SH-SY5Y (cell line): ENCODE results near the gene SWAP70.

Source experiments
- GATA2 ChIP-seq: IDR thresholded peaks from 2 replicates; pipeline ENCODE4 v1.6.1; 2011; ENCODE audit warnings: mild to moderate bottlenecking, low read depth, low read length
- GATA3 ChIP-seq: IDR thresholded peaks from 2 replicates; pipeline ENCODE4 v1.6.1; 2011; ENCODE audit warnings: low read depth, mild to moderate bottlenecking, low read length, moderate library complexity

DNA sequence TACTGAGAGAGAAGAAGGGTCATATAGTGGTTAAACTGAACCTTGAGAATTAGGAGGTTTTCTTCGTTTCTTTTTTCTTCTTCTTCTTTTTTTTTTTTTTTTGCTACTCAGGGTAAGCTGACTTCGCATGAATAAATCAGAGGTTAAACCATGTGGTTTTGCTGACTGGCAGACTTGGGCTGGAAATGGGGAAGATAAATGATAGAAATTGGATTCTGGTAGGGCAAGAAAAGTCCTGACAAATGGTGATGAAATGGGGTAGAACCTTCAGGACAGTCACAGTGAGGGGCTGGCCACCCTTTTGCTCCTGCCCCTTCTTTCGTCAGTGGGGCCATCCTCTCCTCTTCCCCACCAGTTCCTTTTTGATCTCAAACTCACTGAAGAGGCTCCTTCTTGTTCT lies 1.6 kb upstream of the SWAP70 start:
- no peak for TF ChIP-seq GATA2
- no peak for TF ChIP-seq GATA3
